H9 (cell line): Measurements from ENCODE around the gene CBLB. TPM values are rescaled to one million over a fixed set of nuclear protein-coding genes. Genes with fewer than 3 reads are reported as not detected.

Source experiments
- DNase-seq: peaks from one replicate; pipeline ENCODE4 v3.0.0-alpha.2; 2017
- H2AFZ ChIP-seq: one replicate; pipeline ENCODE4 v1.6.1; 2013; ENCODE audit warnings: mild to moderate bottlenecking, low read length, control low read depth, moderate library complexity
- H2AK5ac ChIP-seq: 2 replicates; pipeline ENCODE4 v1.6.1; 2013; ENCODE audit warnings: low read length, control low read depth, mixed read lengths; ENCODE audit not compliant: insufficient read length
- H2BK120ac ChIP-seq: one replicate; pipeline ENCODE4 v1.6.1; 2013; ENCODE audit warnings: low read depth, mild to moderate bottlenecking, low read length, control low read depth, inconsistent platforms; ENCODE audit not compliant: poor library complexity, severe bottlenecking
- H2BK12ac ChIP-seq: 2 replicates; pipeline ENCODE4 v1.6.1; 2013; ENCODE audit warnings: low read length, control low read depth, mixed read lengths, low read depth; ENCODE audit not compliant: insufficient read length
- H2BK15ac ChIP-seq: 2 replicates; pipeline ENCODE4 v1.6.1; 2013; ENCODE audit warnings: low read depth, low read length, control low read depth
- H2BK20ac ChIP-seq: one replicate; pipeline ENCODE4 v1.6.1; 2013; ENCODE audit warnings: low read depth, mild to moderate bottlenecking, low read length, control low read depth, inconsistent platforms; ENCODE audit not compliant: poor library complexity, severe bottlenecking
- H2BK5ac ChIP-seq: 2 replicates; pipeline ENCODE4 v1.6.1; 2013; ENCODE audit warnings: low read length, control low read depth, mixed read lengths; ENCODE audit not compliant: insufficient read length
- H3K14ac ChIP-seq: 2 replicates; pipeline ENCODE4 v1.6.1; 2013; ENCODE audit warnings: low read length, control low read depth; ENCODE audit not compliant: insufficient read depth
- H3K18ac ChIP-seq: 2 replicates; pipeline ENCODE4 v1.6.1; 2013; ENCODE audit warnings: low read depth, mild to moderate bottlenecking, mixed read lengths, low read length, control low read depth; ENCODE audit not compliant: insufficient read length
- H3K23ac ChIP-seq: 2 replicates; pipeline ENCODE4 v1.6.1; 2013; ENCODE audit warnings: low read length, control low read depth, mixed read lengths, low read depth; ENCODE audit not compliant: insufficient read length
- H3K23me2 ChIP-seq: 2 replicates; pipeline ENCODE4 v1.6.1; 2013; ENCODE audit warnings: low read depth, mild to moderate bottlenecking, mixed read lengths, low read length, control low read depth; ENCODE audit not compliant: insufficient read length, poor library complexity, severe bottlenecking
- H3K27ac ChIP-seq: 2 replicates; pipeline ENCODE4 v1.5.1; 2013; ENCODE audit warnings: low read length, control low read depth, mixed read lengths, low read depth; ENCODE audit not compliant: insufficient read length
- H3K27me3 ChIP-seq: 2 replicates; pipeline ENCODE4 v1.6.1; 2013; ENCODE audit warnings: low read length, control low read depth, inconsistent platforms; ENCODE audit not compliant: insufficient read depth
- H3K4ac ChIP-seq: 2 replicates; pipeline ENCODE4 v1.6.1; 2013; ENCODE audit warnings: low read depth, mild to moderate bottlenecking, control low read depth, inconsistent platforms, low read length, moderate library complexity
- H3K4me1 ChIP-seq: 2 replicates; pipeline ENCODE4 v1.6.1; 2013; ENCODE audit warnings: low read length, control low read depth, inconsistent platforms; ENCODE audit not compliant: insufficient read depth
- H3K4me2 ChIP-seq: 2 replicates; pipeline ENCODE4 v1.6.1; 2013; ENCODE audit warnings: low read length, control low read depth, mixed read lengths; ENCODE audit not compliant: insufficient read length, insufficient read depth
- H3K56ac ChIP-seq: 2 replicates; pipeline ENCODE4 v1.6.1; 2013; ENCODE audit warnings: low read depth, mild to moderate bottlenecking, mixed read lengths, low read length, control low read depth; ENCODE audit not compliant: insufficient read length
- H3K79me1 ChIP-seq: 2 replicates; pipeline ENCODE4 v1.6.1; 2013; ENCODE audit warnings: low read depth, mild to moderate bottlenecking, moderate library complexity, low read length, control low read depth, inconsistent platforms; ENCODE audit not compliant: insufficient read depth, poor library complexity, severe bottlenecking
- H3K79me2 ChIP-seq: 2 replicates; pipeline ENCODE4 v1.6.1; 2013; ENCODE audit warnings: low read length, control low read depth, inconsistent platforms; ENCODE audit not compliant: insufficient read depth
- H3K9ac ChIP-seq: 2 replicates; pipeline ENCODE4 v1.6.1; 2013; ENCODE audit warnings: low read length, control low read depth, mixed read lengths; ENCODE audit not compliant: insufficient read length; ENCODE audit errors: extremely low read depth
- H3K9me3 ChIP-seq: one replicate; pipeline ENCODE4 v1.6.1; 2013; ENCODE audit warnings: low read depth, low read length, inconsistent platforms; ENCODE audit not compliant: control insufficient read depth
- H3T11ph ChIP-seq: one replicate; pipeline ENCODE4 v1.6.1; 2013; ENCODE audit warnings: mild to moderate bottlenecking, low read length, control low read depth, inconsistent platforms
- H4K20me1 ChIP-seq: one replicate; pipeline ENCODE4 v1.6.1; 2013; ENCODE audit not compliant: control insufficient read depth, insufficient read length, insufficient read depth
- H4K5ac ChIP-seq: 2 replicates; pipeline ENCODE4 v1.6.1; 2013; ENCODE audit warnings: low read depth, mild to moderate bottlenecking, mixed read lengths, low read length, control low read depth; ENCODE audit not compliant: insufficient read length
- H4K8ac ChIP-seq: replicated peaks from 2 replicates; pipeline ENCODE4 v1.6.1; 2013; ENCODE audit warnings: low read length, control low read depth, mixed read lengths, low read depth; ENCODE audit not compliant: insufficient read length
- H4K91ac ChIP-seq: 2 replicates; pipeline ENCODE4 v1.6.1; 2013; ENCODE audit warnings: low read depth, mild to moderate bottlenecking, moderate library complexity, mixed read lengths, low read length, control low read depth; ENCODE audit not compliant: insufficient read length
- H3K27ac Mint-ChIP-seq, 3 experiments: 2 replicates in 2 of 3; 3 replicates in 1 of 3; pipeline ENCODE4 v1.8.0; 2020 to 2021; ENCODE audit warnings: mixed read lengths in 3 of 3, mild to moderate bottlenecking in 1 of 3, moderate library complexity in 1 of 3
- H3K27me3 Mint-ChIP-seq: 2 replicates; pipeline ENCODE4 v1.8.0; 2021; ENCODE audit warnings: low read depth, mild to moderate bottlenecking, moderate library complexity, mixed read lengths
- H3K36me3 Mint-ChIP-seq, 3 experiments: 2 replicates in 2 of 3; 3 replicates in 1 of 3; pipeline ENCODE4 v1.8.0; 2020 to 2021; ENCODE audit warnings: low read depth in 3 of 3, mixed read lengths in 3 of 3; ENCODE audit not compliant: insufficient read depth in 1 of 3
- H3K4me1 Mint-ChIP-seq, 2 experiments: 2 replicates each; pipeline ENCODE4 v1.8.0; 2020; ENCODE audit warnings: mixed read lengths in 2 of 2
- H3K4me3 Mint-ChIP-seq, 2 experiments: 2 replicates in 1 of 2; 3 replicates in 1 of 2; pipeline ENCODE4 v1.8.0; 2020 to 2021; ENCODE audit warnings: mild to moderate bottlenecking in 2 of 2, mixed read lengths in 2 of 2, moderate library complexity in 1 of 2
- H3K9me3 Mint-ChIP-seq, 2 experiments: 2 replicates in 1 of 2; 3 replicates in 1 of 2; pipeline ENCODE4 v1.8.0; 2020; ENCODE audit warnings: mild to moderate bottlenecking in 2 of 2, mixed read lengths in 2 of 2, moderate library complexity in 1 of 2
- WGBS: extraction: QIAGEN DNeasy Blood & Tissue Kit; methylation state at CpG from one replicate; pipeline ENCODE4 v1.1.7; 2013; ENCODE audit warnings: missing lambda C conversion rate, low lambda C conversion rate, mixed read lengths; ENCODE audit not compliant: insufficient read length; ENCODE audit errors: extremely low coverage; 5-methylcytosine and 5-hydroxymethylcytosine counted together
- total RNA-seq: library from RNA; stranded (reverse); gene quantifications from 2 replicates; pipeline ENCODE4 v1.2.1, GENCODE V29; 2021
- TF ChIP-seq, protein P1 (sequence below): fragments of 200-600 bp; sonication (generic); conservative IDR thresholded peaks from 3 replicates; pipeline ENCODE4 v1.8.0; 2021; ENCODE audit warnings: antibody characterized with exemption, mild to moderate bottlenecking

Gene CBLB
- total RNA-seq, 1 experiment from 2014 or later = 25.7 TPM

DNA sequence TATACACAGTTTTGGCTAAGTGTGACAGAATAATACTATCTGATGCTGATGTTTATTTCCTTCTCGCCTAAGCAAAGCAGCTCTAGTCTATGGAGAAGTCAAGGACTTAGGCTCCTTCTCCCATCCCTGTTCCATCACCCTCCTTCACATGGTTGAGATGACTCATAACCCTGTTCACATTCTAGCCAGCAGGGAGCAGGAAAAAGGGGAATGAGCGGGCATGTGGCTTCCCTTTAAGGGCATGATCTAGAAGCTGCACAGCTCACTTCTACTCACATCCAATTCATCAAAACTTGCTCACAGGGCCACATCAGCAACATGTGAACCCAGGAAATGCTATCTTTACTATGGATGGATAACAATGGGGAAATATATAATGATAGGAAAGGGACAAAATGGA lies 40.9 kb downstream of the CBLB start:
- Histone ChIP-seq H3K27me3 (no peaks in the 10 kb centered on the region), H3K14ac (no peak overlapping the region), H3K4ac (no peak overlapping the region), H3K9ac (no peak overlapping the region), H3K23ac (no peak overlapping the region), H2BK5ac (no peak overlapping the region), H3K18ac (no peak overlapping the region), H2BK12ac (no peak overlapping the region), H3K56ac (no peak overlapping the region), H3K9me3 (no peaks in the 10 kb centered on the region), H2BK120ac (no peak overlapping the region), H3K79me1 (no peaks in the 10 kb centered on the region), H2AK5ac (no peak overlapping the region), H3K79me2 (peaks cover 1% of the 10 kb centered on the region; the same call in 1 of the 2 replicates), H3T11ph (no peak overlapping the region), H3K23me2 (no peaks in the 10 kb centered on the region), H4K8ac (no peak overlapping the region), H3K4me1 (no peaks in the 10 kb centered on the region), H4K5ac (no peak overlapping the region), H2BK15ac (no peak overlapping the region), H2BK20ac (no peak overlapping the region), H4K20me1 (no peaks in the 10 kb centered on the region), H3K27ac (no peak overlapping the region), H3K4me2 (no peak overlapping the region), H2AFZ (no peak overlapping the region), H4K91ac (no peak overlapping the region)
- TF ChIP-seq, protein P1, sequence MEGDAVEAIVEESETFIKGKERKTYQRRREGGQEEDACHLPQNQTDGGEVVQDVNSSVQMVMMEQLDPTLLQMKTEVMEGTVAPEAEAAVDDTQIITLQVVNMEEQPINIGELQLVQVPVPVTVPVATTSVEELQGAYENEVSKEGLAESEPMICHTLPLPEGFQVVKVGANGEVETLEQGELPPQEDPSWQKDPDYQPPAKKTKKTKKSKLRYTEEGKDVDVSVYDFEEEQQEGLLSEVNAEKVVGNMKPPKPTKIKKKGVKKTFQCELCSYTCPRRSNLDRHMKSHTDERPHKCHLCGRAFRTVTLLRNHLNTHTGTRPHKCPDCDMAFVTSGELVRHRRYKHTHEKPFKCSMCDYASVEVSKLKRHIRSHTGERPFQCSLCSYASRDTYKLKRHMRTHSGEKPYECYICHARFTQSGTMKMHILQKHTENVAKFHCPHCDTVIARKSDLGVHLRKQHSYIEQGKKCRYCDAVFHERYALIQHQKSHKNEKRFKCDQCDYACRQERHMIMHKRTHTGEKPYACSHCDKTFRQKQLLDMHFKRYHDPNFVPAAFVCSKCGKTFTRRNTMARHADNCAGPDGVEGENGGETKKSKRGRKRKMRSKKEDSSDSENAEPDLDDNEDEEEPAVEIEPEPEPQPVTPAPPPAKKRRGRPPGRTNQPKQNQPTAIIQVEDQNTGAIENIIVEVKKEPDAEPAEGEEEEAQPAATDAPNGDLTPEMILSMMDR = peak; percentile 42; the same call in 2 of the 3 replicates
- H3K4me1 Mint-ChIP-seq = peaks cover 13 to 19% of the 10 kb centered on the region in 2 experiments
- no peaks in the 10 kb centered on the region for H3K27me3 Mint-ChIP-seq
- no peak overlapping the region for H3K4me3 Mint-ChIP-seq
- no CpG with 5 or more reads among the region's 2 CpGs for WGBS
- DNase-seq = peak; percentile 41
- H3K27ac Mint-ChIP-seq = peak overlapping the region in 1 of 3 experiments; percentile 61; a peak in 1 of 7 replicates
- H3K9me3 Mint-ChIP-seq = no peaks in the 10 kb centered on the region
- peaks cover 2 to 13% (median 5%) of the 10 kb centered on the region in 3 experiments; a peak in 5 of 7 replicates for H3K36me3 Mint-ChIP-seq
